Endometrial microvascular endothelial cells (primary cell): ENCODE results near the gene TMCC1. TPM values are rescaled to one million over a fixed set of nuclear protein-coding genes. Genes with fewer than 3 reads are reported as not detected.
"Not testable (repeated sequence)": the region's sequence is repeated elsewhere in the genome, so short reads cannot be mapped to it uniquely, and the experiment has no call there.

Experiments used
- in situ Hi-C: cut with HindIII; loops from 2 replicates; pipeline ENCODE4 v1.10.0; 2017; ENCODE audit warnings: low sequenced_read_pairs, low pct_unique_long_range_greater_than_20kb; ENCODE audit errors: inconsistent ontology term
- total RNA-seq: library from RNA; depleted of rRNA; stranded (reverse); fragments of >200 nt; gene quantifications from one replicate; pipeline ENCODE4 v1.2.3, GENCODE V29; 2015; ENCODE audit errors: inconsistent ontology term

TMCC1 gene
- 11.8 TPM for total RNA-seq

GRCh38 chr3:129893581-129894070, at the start of gene TMCC1:
Gene TMCC1 (minus strand): TSS chr3:129893711.
- in situ Hi-C loops, result no loop called here

- in situ Hi-C loops, result no loop called here
Observed at GRCh38 chr3:129943020-129943419, 49.5 kb upstream of the TMCC1 start.

GRCh38 chr3:129942296-129942695, 48.8 kb upstream of the TMCC1 start:
- in situ Hi-C loops, result no loop called here

- in situ Hi-C loops, result no loop called here
Observed at GRCh38 chr3:129940086-129940485, 46.6 kb upstream of the TMCC1 start.

GRCh38 chr3:129938140-129938930, 44.8 kb upstream of the TMCC1 start:
- in situ Hi-C loops, result no loop called here

GRCh38 chr3:129937717-129938116, 44.2 kb upstream of the TMCC1 start:
- in situ Hi-C loops, result no loop called here

GRCh38 chr3:129936757-129937156, 43.2 kb upstream of the TMCC1 start:
- in situ Hi-C loops, result no loop called here

- in situ Hi-C loops, result no loop called here
Observed at GRCh38 chr3:129934234-129935123, 41.0 kb upstream of the TMCC1 start.

GRCh38 chr3:129933471-129933870, 40.0 kb upstream of the TMCC1 start:
- in situ Hi-C loops, result no loop called here

GRCh38 chr3:129929383-129929782, 35.9 kb upstream of the TMCC1 start:
- in situ Hi-C loops, result no loop called here

- in situ Hi-C loops, result no loop called here
Observed at GRCh38 chr3:129927072-129927471, 33.6 kb upstream of the TMCC1 start.

GRCh38 chr3:129919806-129920205, 26.3 kb upstream of the TMCC1 start:
- in situ Hi-C loops, result no loop called here

- in situ Hi-C loops, result no loop called here
Observed at GRCh38 chr3:129919357-129919756, 25.8 kb upstream of the TMCC1 start.

- in situ Hi-C loops, result no loop called here
Observed at GRCh38 chr3:129918461-129918860, 24.9 kb upstream of the TMCC1 start.

GRCh38 chr3:129917423-129918007, 24.0 kb upstream of the TMCC1 start:
- in situ Hi-C loops, result no loop called here

- in situ Hi-C loops, result no loop called here
Observed at GRCh38 chr3:129913618-129914017, 20.1 kb upstream of the TMCC1 start.

GRCh38 chr3:129911261-129911861, 17.9 kb upstream of the TMCC1 start:
- in situ Hi-C loops, result no loop called here

GRCh38 chr3:129909235-129909634, 15.7 kb upstream of the TMCC1 start:
- in situ Hi-C loops, result not testable (repeated sequence)

- in situ Hi-C loops, result no loop called here
Observed at GRCh38 chr3:129908417-129908816, 14.9 kb upstream of the TMCC1 start.
